Neuron (in vitro differentiated cells): ENCODE results near the gene PTBP3.

Experiments
- H2AFZ ChIP-seq: one replicate; pipeline ENCODE4 v1.6.1; 2013; ENCODE audit warnings: low read depth, mild to moderate bottlenecking, inconsistent platforms, low read length, moderate library complexity
- H3K27me3 ChIP-seq: one replicate; pipeline ENCODE4 v1.6.1; 2013; ENCODE audit warnings: low read length; ENCODE audit not compliant: insufficient read depth
- H3K36me3 ChIP-seq: one replicate; pipeline ENCODE4 v1.6.1; 2013; ENCODE audit warnings: low read length; ENCODE audit not compliant: insufficient read depth
- H3K4me1 ChIP-seq: one replicate; pipeline ENCODE4 v1.6.1; 2013; ENCODE audit warnings: low read length; ENCODE audit not compliant: insufficient read depth
- H3K4me3 ChIP-seq: 2 replicates; pipeline ENCODE4 v1.5.1; 2013; ENCODE audit warnings: mild to moderate bottlenecking, low read length, moderate library complexity
- H3K9me3 ChIP-seq: one replicate; pipeline ENCODE4 v1.6.1; 2013; ENCODE audit warnings: low read length

PTBP3 gene

DNA sequence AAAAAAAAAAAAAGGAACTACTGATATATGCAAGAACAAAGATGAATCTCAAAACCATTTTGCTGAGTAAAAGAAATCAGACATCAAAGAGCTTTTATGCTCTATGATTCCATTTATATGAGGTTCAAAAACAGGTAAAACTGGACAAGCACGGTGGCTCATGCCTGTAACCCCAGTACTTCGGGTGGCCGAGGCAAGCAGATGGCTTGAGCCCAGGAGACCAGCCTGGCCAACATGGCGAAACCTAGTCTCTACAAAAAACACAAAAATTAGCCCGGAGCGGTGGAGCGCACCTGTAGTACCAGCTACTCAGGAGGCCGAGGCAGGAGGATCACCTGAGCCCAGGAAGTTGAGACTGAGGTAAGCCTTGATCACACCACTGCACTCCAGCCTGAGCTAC, 7.8 kb downstream of the PTBP3 start:
- Histone ChIP-seq H3K9me3 (peaks cover 4% of the 10 kb centered on the region), H2AFZ (no peak overlapping the region), H3K4me3 (no peak overlapping the region), H3K27me3 (no peaks in the 10 kb centered on the region), H3K4me1 (peaks cover 2% of the 10 kb centered on the region), H3K36me3 (no peaks in the 10 kb centered on the region)

DNA sequence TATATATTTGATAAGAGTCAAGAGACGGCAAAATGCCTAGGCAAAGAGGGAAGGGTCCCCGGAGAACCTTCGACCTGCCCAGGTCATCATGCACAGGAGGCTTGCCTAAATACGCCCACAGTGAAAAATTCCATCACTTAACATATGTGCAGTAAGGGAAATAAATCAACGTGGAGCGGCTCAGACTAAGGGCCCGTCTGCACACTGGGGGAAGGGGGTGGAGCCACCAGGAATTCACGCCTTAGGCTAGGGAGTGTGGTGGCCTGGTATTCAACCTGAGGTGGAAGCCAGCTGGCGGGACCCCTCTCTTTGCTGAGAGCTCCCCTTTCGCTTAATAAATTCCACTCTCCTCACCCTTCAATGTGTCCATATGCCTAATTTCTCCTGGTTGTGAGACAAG, 8.3 kb downstream of the PTBP3 start:
- Histone ChIP-seq H3K27me3 (no peaks in the 10 kb centered on the region), H2AFZ (no peak overlapping the region), H3K4me1 (no peaks in the 10 kb centered on the region), H3K9me3 (peaks cover 4% of the 10 kb centered on the region), H3K36me3 (peaks cover 2% of the 10 kb centered on the region), H3K4me3 (no peak overlapping the region)

DNA sequence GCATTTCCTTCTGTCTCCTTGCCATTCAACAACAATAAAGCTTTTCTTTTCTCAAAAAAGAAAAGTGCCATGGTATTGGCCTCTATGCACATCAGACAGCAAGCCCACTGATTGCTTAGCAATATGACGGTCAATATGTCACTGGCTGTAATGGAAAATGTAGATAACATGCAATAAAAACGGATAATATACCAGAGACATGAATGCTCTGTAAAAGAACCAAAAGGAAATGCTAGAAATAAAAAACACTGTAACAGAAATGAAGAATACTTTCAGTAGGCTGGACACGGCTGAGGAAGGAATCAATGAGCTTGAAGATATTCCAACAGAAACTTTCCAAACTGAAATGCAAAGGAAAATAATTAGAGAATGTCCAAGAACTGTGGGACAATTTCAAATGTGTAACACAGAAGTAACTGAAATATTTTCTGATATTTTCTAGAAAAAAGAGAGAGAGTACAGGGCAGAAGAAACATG, 10.0 kb downstream of the PTBP3 start:
- H3K4me1 ChIP-seq = no peaks in the 10 kb centered on the region
- H3K4me3 ChIP-seq = no peak overlapping the region
- peaks cover 4% of the 10 kb centered on the region for H3K9me3 ChIP-seq
- peaks cover 2% of the 10 kb centered on the region for H3K36me3 ChIP-seq
- no peak overlapping the region for H2AFZ ChIP-seq
- H3K27me3 ChIP-seq = no peaks in the 10 kb centered on the region

DNA sequence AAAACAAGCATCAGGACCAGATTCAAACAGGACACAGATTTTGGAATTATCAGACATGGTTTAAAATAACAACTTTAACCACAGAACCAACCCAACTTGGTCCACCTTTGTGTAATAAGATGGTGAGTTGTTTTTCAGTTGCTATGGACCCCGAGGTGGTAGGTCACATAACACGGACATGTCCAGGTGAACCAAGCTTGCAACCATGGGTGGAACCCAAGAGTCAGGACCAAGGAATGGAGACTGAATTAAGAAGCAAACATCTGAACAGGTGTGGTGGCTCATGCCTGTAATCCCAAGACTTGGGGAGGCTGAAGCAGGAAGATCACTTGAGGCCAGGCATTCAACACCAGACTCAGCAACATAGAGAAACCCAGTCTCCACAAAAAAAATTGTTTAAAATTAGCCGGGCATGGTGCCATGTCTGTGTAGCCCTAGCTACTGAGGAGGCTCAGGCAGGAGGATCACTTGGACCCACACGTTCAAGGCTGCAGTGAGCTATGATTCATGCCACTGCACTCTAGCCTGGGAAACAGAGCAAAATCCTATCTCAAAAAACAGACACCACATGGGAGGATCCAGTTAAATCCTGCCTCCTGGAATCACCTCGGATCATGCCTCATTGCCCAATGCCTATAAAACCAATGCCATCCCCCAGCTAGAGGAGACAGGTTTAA, 10.6 kb downstream of the PTBP3 start:
- Histone ChIP-seq H3K4me1 (no peaks in the 10 kb centered on the region), H3K27me3 (no peaks in the 10 kb centered on the region), H3K36me3 (peaks cover 2% of the 10 kb centered on the region), H2AFZ (no peak overlapping the region), H3K4me3 (no peak overlapping the region), H3K9me3 (peaks cover 4% of the 10 kb centered on the region)

- Histone ChIP-seq H3K9me3 (no peaks in the 10 kb centered on the region), H3K27me3 (no peaks in the 10 kb centered on the region), H2AFZ (no peak overlapping the region), H3K4me3 (no peak overlapping the region), H3K36me3 (peaks cover 2% of the 10 kb centered on the region), H3K4me1 (no peaks in the 10 kb centered on the region)
Observed at GRCh38 chr9:112316258-112316943, 17.0 kb downstream of the PTBP3 start.

DNA sequence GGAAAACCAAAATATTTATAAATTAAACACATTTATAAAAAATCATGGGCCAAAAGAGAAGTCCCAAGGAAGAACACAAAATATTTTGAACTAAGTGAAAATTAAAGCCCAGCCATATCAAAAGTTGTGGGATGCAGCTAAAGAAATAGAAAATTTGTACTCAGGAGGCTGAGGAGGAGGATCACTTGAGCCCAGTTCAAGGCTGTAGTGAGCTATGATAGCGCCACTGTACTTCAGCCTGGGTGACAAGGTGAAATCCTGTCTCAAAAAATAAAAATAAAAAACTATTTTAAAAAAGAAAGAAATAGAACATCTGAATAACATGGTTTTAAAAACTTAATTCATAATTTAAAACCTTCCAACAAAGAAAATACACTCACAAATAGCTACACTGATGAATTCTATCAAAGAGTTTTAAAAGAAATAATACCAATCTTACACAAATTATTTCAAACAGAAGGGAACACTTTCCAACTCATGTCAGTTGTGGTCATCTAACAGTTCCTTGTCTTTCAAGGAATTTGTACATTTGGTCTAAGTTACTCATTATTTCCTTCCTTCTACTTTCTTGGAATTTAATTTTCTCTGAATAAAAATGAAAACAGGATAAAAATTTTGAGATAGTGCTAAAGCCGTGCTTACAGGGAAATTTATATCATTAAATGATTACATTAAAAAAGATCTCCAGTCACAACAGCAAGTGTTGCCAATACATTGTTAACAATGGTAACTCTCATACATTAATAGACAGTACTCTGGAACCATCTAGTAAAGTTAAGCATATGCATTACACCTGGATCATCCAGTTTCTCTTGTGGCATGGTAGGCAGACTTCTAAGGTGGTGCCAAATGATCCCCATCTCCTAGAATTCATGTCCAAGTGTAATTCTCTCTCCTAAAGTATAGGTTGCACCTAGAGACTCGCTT, 17.8 kb downstream of the PTBP3 start:
- Histone ChIP-seq H3K9me3 (no peaks in the 10 kb centered on the region), H3K4me1 (no peaks in the 10 kb centered on the region), H2AFZ (no peak overlapping the region), H3K27me3 (no peaks in the 10 kb centered on the region), H3K4me3 (no peak overlapping the region), H3K36me3 (peaks cover 2% of the 10 kb centered on the region)

DNA sequence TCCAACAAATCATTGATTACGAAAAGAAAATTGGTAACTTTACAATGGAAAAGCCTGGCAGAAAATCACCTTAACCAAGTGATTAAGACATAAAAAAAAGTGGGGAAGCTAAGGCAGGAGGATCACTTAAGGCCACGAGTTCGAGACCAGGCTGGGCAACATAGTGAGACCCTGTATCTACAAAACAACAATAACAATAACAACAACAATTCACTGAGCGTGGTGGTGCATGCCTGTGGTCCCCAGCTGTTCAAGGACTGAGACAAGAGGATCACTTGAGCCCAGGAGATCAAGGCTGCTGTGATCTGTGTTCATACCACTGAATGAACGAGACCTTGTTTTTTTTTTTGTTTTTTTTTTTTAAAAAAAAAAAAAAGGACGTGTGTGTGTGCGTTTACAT, 21.3 kb downstream of the PTBP3 start:
- Histone ChIP-seq H3K4me3 (no peak overlapping the region), H3K36me3 (no peaks in the 10 kb centered on the region), H3K9me3 (no peaks in the 10 kb centered on the region), H3K27me3 (no peaks in the 10 kb centered on the region), H2AFZ (no peak overlapping the region), H3K4me1 (peaks cover 12% of the 10 kb centered on the region)

- Histone ChIP-seq H3K4me3 (no peak overlapping the region), H3K4me1 (peaks cover 12% of the 10 kb centered on the region), H3K36me3 (no peaks in the 10 kb centered on the region), H3K27me3 (no peaks in the 10 kb centered on the region), H3K9me3 (no peaks in the 10 kb centered on the region), H2AFZ (no peak overlapping the region)
Observed at GRCh38 chr9:112311497-112311896, 21.9 kb downstream of the PTBP3 start.

DNA sequence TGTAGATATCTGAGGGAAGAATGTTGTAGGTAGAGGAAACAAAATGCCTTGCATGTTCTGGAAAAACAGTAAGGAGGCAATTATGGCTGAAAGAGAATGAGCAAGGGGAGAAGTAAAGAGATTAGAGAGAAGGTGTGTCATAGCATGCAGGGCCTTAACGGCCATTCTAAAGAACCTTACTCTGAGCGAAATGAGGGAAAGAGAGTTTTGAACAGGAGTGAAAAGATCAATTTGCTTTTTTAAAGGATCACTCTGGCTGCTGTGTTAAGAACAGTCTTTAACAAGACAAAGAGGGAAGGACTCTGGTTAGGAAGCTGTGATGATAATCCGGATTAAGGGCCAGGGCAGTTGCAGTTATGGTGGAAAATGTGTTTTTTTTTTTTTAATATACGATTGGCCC, 22.6 kb downstream of the PTBP3 start:
- Histone ChIP-seq H3K9me3 (no peaks in the 10 kb centered on the region), H3K36me3 (no peaks in the 10 kb centered on the region), H3K4me3 (no peak overlapping the region), H3K4me1 (peaks cover 12% of the 10 kb centered on the region), H2AFZ (no peak overlapping the region), H3K27me3 (no peaks in the 10 kb centered on the region)

- H3K4me3 ChIP-seq = no peak overlapping the region
- no peak overlapping the region for H2AFZ ChIP-seq
- H3K9me3 ChIP-seq = no peaks in the 10 kb centered on the region
- no peaks in the 10 kb centered on the region for H3K27me3 ChIP-seq
- H3K36me3 ChIP-seq = no peaks in the 10 kb centered on the region
- peaks cover 12% of the 10 kb centered on the region for H3K4me1 ChIP-seq
Observed at GRCh38 chr9:112308588-112308987, 24.8 kb downstream of the PTBP3 start.

DNA sequence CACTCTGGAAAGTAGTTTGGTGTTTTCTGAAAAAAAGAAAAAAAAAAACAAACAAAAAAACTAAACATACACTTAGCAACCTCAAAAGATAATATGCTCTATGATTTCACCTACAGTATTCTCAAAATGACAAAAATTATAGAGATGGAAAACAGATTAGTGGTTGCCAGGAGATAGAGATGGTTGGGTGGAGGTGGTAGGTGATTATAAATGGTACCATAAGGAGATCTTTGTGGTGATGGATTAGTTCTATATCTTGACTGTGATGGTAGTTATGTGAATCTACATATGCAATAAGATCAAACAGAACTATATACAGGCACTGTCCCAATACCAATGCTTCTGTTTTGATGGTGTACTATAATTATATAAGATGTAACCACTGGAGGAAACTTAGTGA, 32.0 kb downstream of the PTBP3 start:
- no peaks in the 10 kb centered on the region for H3K4me1 ChIP-seq
- H3K4me3 ChIP-seq = no peak overlapping the region
- H3K9me3 ChIP-seq = no peaks in the 10 kb centered on the region
- no peak overlapping the region for H2AFZ ChIP-seq
- no peaks in the 10 kb centered on the region for H3K36me3 ChIP-seq
- no peaks in the 10 kb centered on the region for H3K27me3 ChIP-seq

GRCh38 chr9:112299514-112299913, 33.9 kb downstream of the PTBP3 start:
- H3K4me3 ChIP-seq = no peak overlapping the region
- H3K36me3 ChIP-seq = no peaks in the 10 kb centered on the region
- no peak overlapping the region for H2AFZ ChIP-seq
- H3K27me3 ChIP-seq = no peaks in the 10 kb centered on the region
- H3K4me1 ChIP-seq = no peaks in the 10 kb centered on the region
- no peaks in the 10 kb centered on the region for H3K9me3 ChIP-seq

DNA sequence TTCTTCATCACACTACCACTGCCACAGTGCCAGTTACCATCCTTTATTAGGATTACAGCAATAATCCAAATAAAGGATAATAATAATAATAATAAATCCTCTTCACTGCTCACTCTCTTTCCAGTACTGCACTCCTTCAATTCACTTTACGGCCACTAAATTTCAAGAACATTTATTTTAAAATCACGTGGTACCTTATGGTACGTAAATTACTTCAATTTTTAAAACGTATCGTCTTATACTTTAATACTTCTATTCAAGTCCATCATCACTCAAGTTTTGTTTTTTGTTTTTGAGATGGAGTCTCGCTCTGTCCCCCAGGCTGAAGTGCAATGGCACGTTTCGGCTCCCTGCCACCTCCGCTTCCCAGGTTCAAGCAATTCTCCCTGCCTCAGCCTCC, 36.5 kb downstream of the PTBP3 start:
- no peaks in the 10 kb centered on the region for H3K27me3 ChIP-seq
- no peaks in the 10 kb centered on the region for H3K9me3 ChIP-seq
- H3K36me3 ChIP-seq = peaks cover 12% of the 10 kb centered on the region
- H3K4me3 ChIP-seq = no peak overlapping the region
- H2AFZ ChIP-seq = no peak overlapping the region
- no peaks in the 10 kb centered on the region for H3K4me1 ChIP-seq
